Fibroblast of the aortic adventitia (primary cell): ENCODE results near the gene TMEM181. TPM values are rescaled to one million over a fixed set of nuclear protein-coding genes. Genes with fewer than 3 reads are reported as not detected.

Experiments
- DNase-seq: peaks from one replicate; pipeline ENCODE4 v3.0.0-alpha.2; 2010; ENCODE audit warnings: low read depth
- H3K4me3 ChIP-seq: 2 replicates; pipeline ENCODE4 v1.5.1; 2011; ENCODE audit warnings: low read depth, mild to moderate bottlenecking, control low read depth, low read length, moderate library complexity
- total RNA-seq: library from RNA; depleted of rRNA; stranded (reverse); fragments of >200 nt; gene quantifications from 2 replicates; pipeline ENCODE4 v1.2.3, GENCODE V29; 2012; ENCODE audit warnings: low replicate concordance
- TF ChIP-seq, protein P1 (sequence below): IDR thresholded peaks from 2 replicates; pipeline ENCODE4 v1.5.1; 2011; ENCODE audit warnings: mild to moderate bottlenecking, low read length, control low read depth, inconsistent platforms; ENCODE audit not compliant: insufficient read depth

TMEM181 gene
- total RNA-seq, 1 donor, result 36.2 TPM

DNA sequence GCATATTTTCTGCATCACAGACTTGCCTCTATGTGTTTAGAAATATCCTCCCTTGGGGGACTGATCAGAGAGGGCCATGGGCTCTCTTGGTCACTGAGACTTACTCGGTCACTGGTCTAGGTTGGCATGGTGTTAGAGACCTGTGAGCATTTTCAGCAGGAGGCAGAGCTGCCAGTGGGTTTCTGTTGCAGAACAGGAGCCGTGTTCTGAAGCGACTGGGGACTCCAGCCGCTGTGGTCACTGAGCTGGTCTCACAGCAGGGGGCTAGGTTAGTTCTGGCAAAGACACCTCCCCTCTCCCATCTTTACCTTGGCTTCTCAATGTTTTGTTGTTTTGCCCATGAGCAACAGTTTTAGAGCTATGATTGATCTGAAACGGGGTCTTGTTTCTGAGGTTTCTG is 8.7 kb downstream of the TMEM181 start:
- H3K4me3 ChIP-seq, result no peak overlapping the region
- no peak for DNase-seq

DNA sequence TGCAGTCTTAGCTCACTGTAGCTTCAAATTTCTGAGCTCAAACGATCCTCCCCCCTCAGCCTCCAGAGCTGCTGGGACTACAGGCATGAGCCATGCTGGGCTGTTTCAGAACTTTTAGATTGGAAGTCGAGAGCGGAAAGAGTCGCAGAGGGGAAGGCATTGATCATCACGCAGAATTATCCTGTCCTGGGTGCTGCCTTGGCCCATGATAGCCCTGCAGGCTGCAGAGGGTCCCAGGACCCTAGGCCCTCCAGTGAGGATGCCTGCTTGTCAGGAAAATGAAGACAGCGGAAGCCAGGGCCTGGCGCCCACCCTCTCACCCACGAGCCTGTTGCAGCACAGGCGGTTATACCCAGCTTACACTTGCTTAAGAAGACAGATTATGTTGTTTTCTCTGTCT is 9.1 kb downstream of the TMEM181 start:
- H3K4me3 ChIP-seq, result no peak overlapping the region
- no peak for DNase-seq
- TF ChIP-seq, protein P1, sequence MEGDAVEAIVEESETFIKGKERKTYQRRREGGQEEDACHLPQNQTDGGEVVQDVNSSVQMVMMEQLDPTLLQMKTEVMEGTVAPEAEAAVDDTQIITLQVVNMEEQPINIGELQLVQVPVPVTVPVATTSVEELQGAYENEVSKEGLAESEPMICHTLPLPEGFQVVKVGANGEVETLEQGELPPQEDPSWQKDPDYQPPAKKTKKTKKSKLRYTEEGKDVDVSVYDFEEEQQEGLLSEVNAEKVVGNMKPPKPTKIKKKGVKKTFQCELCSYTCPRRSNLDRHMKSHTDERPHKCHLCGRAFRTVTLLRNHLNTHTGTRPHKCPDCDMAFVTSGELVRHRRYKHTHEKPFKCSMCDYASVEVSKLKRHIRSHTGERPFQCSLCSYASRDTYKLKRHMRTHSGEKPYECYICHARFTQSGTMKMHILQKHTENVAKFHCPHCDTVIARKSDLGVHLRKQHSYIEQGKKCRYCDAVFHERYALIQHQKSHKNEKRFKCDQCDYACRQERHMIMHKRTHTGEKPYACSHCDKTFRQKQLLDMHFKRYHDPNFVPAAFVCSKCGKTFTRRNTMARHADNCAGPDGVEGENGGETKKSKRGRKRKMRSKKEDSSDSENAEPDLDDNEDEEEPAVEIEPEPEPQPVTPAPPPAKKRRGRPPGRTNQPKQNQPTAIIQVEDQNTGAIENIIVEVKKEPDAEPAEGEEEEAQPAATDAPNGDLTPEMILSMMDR, result no peak

More for the DNA sequence above, 8.7 kb downstream of the TMEM181 start:
- TF ChIP-seq, protein P1, result no peak

DNA sequence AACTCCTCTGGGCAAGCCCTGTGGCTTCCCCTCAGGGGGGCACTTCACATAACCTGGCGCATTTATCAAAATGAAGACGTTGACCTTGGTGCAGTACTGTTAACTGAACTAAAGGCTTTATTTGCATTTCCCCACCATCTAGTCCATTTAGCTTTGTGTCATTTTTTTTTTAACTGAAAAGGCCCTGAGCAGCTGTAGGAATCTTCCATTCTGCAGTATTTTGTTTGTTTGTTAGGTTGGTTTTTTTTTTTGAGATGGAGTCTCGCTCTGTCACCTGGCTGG is 10.7 kb downstream of the TMEM181 start:
- H3K4me3 ChIP-seq, result no peak overlapping the region
- DNase-seq, result no peak
- TF ChIP-seq, protein P1, result no peak

DNA sequence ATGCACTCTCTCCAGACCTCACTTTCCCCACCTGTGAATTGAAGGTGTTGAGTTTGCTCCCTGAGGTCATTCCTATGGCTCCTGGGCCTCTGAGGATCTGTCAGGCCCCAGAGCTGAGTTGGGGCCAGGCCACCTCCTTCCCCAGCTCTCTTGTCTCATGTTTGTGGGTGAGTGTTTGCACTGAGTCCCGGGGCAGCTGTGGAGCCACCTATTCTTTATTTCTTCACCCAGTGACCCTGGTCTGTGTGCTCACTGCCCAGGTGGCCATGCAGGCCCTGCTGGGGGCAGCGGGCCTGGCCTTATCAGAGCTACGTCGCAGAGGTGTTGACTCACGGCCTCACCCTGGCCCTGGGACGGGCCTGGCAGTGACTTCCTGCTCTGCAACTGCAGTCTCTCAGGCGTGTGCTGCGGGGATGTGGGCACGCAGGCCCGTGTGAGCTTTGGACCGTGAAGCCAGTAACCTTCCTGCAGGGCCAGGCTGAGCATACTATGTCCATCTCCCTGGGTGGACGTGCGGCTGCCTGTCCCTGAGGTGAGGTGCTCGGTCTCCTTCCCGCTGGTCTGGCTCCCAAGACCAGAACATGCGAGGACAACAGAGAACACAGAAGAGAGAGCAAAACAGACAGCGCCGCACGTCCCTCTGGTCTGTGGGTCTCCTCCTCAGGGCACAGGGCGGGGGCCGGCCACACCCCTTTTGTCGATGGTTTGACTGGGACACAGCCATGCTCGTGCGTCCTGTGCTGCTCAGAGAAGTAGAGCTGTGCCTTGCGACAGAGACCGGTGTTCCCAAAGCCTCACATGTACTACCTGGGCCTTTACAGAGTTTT is 12.1 kb downstream of the TMEM181 start:
- no peak overlapping the region for H3K4me3 ChIP-seq
- DNase-seq, result no peak
- TF ChIP-seq, protein P1, result no peak

DNA sequence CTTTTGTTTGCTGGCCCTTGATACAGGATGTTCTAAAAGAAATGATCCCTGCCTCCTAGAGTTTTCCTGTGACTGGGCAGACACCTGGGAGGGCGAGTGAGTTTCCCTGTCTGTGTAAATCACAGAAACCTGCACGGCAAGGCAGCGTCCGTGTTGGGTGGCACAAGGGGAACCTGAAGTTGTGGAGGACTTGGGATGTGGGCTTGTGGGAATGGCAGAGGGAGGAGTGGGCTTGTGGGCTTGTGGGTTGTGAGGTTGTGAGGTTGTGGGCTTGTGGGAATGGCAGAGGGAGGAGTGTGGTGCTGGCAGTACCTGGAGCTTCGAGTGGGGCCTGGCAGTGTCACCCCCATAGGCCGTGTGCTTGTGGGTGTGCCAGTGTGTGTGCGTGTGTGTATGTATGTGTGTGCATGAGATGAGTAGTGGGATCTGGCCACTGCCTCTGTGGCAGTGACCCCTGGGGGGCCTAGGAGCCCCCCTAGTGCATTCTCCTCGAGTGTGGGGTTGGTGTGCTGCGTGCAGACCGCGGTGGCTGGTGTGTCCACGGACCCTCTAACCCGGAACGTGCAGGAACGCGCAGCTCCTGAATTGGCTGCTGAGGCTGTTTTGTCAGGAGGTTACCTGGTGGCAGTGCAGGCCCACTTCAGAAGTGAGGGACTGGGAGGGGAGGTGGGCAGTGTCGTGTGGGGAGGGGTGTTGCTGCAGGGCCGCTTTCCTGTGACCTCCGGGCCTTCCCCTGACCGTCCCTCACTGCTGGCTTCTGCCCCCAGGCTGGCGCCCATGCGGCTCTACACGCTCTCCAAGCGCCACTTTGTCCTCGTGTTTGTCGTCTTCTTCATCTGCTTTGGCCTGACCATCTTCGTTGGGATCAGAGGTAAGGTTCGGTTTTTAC is 13.0 kb downstream of the TMEM181 start:
- TF ChIP-seq, protein P1, result no peak
- H3K4me3 ChIP-seq, result no peak overlapping the region
- no peak for DNase-seq

DNA sequence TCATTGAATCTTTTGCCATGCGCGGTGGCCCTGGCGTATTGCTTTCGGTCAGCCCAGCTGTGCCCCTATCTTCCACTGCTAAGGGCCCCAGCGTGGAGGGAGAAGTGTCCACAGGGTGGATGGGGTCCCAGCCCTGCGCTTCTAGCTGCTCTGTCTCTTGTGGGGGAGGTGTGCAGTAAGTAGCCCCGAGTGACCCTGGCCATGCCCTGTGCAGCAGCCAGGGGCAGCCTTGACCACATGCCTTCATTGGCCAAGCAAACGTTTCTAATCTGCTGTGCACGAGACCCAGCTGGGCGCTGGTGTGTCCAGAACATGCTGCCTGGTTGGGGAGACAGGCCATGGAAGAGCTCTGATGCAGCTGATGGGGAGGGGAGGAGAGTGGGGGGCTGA is 13.6 kb downstream of the TMEM181 start:
- TF ChIP-seq, protein P1, result no peak
- no peak for DNase-seq
- no peak overlapping the region for H3K4me3 ChIP-seq
